ENCODE data around the gene WNT7B.

WNT7B gene

DNA sequence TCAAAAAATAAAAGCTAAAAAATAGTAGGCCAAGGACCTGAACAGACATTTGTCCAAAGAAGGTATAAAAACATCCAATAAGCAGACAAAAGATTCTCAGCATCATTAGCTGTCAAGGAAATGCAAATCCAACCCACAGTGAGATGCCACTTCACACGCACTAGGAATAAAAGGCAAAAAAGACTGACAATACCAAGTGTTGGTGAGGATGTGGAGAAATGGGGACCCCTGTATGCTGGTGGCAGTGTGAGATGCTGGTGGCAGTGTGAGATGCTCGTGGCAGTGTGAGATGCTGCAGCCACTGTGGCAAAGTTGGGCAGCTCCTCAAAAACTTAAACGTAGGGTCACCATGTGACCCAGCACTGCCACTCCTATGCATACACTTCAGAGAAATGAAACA lies 38.0 kb downstream of the WNT7B start:
- TF ChIP-seq, protein P1, sequence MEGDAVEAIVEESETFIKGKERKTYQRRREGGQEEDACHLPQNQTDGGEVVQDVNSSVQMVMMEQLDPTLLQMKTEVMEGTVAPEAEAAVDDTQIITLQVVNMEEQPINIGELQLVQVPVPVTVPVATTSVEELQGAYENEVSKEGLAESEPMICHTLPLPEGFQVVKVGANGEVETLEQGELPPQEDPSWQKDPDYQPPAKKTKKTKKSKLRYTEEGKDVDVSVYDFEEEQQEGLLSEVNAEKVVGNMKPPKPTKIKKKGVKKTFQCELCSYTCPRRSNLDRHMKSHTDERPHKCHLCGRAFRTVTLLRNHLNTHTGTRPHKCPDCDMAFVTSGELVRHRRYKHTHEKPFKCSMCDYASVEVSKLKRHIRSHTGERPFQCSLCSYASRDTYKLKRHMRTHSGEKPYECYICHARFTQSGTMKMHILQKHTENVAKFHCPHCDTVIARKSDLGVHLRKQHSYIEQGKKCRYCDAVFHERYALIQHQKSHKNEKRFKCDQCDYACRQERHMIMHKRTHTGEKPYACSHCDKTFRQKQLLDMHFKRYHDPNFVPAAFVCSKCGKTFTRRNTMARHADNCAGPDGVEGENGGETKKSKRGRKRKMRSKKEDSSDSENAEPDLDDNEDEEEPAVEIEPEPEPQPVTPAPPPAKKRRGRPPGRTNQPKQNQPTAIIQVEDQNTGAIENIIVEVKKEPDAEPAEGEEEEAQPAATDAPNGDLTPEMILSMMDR (IDR thresholded peaks at IDR 0.05; ENCODE audit: extremely low read depth, insufficient read depth, missing control alignments), result no peak
- in situ Hi-C loops (cut with MboI; ENCODE audit: low pct_unique_long_range_greater_than_20kb, low sequenced_read_pairs, unreplicated experiment), result no loop called here
- no peak for DNase-seq (ENCODE audit: low spot score)

DNA sequence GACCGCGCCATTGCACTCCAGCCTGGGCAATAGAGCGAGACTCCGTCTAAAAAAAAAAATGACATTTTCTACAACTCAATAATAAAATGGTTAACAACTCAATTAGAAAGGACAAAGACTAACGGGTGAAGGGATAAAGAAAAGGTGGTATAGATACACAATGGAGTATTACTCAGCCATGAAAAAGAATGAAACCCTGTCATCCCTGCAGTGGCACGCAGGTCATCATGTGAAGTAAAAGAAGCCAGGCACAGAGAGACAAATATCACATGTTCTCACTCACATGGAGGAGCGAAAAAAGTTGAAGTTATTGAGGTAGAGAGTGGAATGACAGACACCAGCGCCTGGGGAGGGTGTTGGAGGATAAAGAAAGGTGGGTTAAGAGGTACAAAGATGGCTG lies 39.0 kb downstream of the WNT7B start:
- no peak for DNase-seq (ENCODE audit: low spot score)
- in situ Hi-C loops (cut with MboI; ENCODE audit: low pct_unique_long_range_greater_than_20kb, low sequenced_read_pairs, unreplicated experiment), result no loop called here
- TF ChIP-seq, protein P1 (IDR thresholded peaks at IDR 0.05; ENCODE audit: extremely low read depth, insufficient read depth, missing control alignments), result no peak

DNA sequence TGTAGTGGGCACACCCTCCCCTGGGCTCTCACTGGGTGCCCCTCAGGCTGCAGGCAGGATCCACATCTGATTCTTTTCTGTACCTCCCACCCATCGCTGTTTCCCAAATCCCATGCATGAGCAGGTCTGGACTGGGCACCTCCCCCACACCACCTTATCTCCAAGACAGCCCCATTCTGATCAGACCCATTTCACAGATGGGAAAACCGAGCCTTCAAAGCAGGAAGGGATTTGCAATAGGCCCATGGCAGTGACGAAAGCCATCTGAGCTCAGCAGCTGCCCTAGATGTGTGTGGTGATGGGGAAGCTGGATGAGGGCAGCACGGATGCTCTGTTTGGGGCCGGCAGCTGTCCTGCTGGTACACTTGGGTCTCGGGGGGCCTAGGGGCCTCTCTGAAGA lies 41.4 kb downstream of the WNT7B start:
- TF ChIP-seq, protein P1 (IDR thresholded peaks at IDR 0.05; ENCODE audit: extremely low read depth, insufficient read depth, missing control alignments), result no peak
- no peak for DNase-seq (ENCODE audit: low spot score)
- in situ Hi-C loops (cut with MboI; ENCODE audit: low pct_unique_long_range_greater_than_20kb, low sequenced_read_pairs, unreplicated experiment), result no loop called here

DNA sequence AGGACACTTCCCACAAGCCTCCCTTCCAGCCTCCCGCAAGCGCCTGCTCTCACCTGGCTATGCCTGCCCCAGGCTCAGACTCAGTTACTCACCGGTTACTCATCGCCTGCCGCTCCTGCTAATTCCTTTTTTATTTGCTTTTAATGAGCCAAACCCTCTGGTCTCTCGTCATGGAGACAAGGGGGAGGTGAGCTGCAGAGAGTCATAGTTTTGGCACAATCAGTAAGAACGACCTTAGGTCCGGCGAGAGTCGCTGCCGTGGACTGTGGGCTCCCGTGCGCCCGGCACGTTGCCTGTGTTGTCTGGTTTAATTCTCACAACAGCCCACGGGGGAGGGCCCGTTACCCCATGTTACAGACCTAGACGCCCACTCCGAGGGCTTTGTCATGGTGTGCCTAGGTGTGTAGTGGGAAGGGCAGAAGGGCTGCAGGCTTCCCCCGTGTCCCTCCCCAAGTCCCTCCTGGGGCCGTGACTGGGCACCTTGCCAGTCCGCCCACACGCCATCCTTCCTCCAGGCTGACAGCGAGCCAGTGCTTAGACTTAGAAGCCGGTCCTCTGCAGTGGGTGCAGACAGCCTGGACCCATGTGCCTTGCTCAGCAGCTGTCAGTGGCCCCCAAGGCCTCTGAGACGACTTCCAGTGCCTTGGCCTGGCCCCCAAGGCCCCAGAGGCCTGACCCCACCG lies 42.2 kb downstream of the WNT7B start:
- in situ Hi-C loops (cut with MboI; ENCODE audit: low pct_unique_long_range_greater_than_20kb, low sequenced_read_pairs, unreplicated experiment), result no loop called here
- no peak for DNase-seq (ENCODE audit: low spot score)
- TF ChIP-seq, protein P1 (IDR thresholded peaks at IDR 0.05; ENCODE audit: extremely low read depth, insufficient read depth, missing control alignments), result no peak

DNA sequence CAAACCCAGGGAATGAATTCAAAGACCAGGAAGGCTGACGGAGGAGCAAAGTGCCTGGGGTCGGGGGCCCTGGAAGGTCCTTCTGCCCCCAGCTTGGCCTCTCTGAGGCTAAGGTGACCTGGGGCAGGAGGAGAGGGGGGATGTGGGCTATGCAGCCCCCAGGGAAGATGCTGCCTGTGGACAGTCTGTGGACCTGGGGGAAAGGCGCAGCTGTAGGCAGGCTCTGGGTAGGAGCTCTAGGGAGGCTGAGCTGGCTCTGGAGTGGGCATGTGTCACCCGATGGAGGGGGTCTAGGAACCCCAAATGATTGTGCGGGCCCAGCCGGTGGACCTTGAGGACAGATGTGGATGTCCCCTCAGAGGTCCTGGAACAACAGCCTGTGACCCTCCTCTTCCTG lies 42.8 kb downstream of the WNT7B start:
- DNase-seq (ENCODE audit: low spot score), result no peak
- TF ChIP-seq, protein P1 (IDR thresholded peaks at IDR 0.05; ENCODE audit: extremely low read depth, insufficient read depth, missing control alignments), result no peak
- in situ Hi-C loops (cut with MboI; ENCODE audit: low pct_unique_long_range_greater_than_20kb, low sequenced_read_pairs, unreplicated experiment), result no loop called here

DNA sequence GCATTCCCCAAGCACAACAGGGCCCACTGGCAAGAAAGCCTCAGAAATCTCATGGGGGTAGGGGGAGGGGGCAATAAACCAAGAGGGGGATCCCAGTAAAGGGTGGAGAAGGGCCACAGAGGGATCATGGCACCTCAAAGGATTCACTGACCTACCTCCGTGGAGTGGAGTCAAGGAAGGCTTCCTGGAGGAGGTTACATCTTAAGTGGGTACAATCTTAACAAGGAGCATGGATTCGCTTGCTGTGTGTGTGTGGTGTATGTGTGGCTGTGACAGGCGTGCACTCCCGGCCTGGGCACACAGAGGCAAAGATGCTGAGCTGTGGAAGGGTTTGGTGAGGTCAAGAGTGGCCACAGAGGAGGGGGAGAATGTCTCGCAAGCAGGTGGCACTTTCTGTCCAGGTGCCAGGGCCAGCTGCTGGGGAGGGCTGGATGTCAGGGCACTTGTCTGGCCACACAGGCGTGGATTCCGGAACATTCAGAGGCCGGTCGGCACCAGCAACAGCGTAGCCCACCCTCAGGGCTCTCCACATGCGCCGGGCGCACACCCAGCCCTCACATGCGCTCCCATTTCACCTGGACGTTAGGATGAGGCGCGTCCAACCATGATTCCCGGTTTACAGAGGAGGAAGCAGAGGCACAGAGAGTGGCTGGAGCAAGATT lies 43.3 kb downstream of the WNT7B start:
- TF ChIP-seq, protein P1 (IDR thresholded peaks at IDR 0.05; ENCODE audit: extremely low read depth, insufficient read depth, missing control alignments), result no peak
- in situ Hi-C loops (cut with MboI; ENCODE audit: low pct_unique_long_range_greater_than_20kb, low sequenced_read_pairs, unreplicated experiment), result no loop called here
- DNase-seq (ENCODE audit: low spot score), result no peak

All from GM13977 (cell line).